GM12878 (cell line): ENCODE results near the gene DMD. TPM values are rescaled to one million over a fixed set of nuclear protein-coding genes. Genes with fewer than 3 reads are reported as not detected.

ENCODE experiments used
- ATAC-seq: fragments of 200-7000 bp; cut with Tn5 transposase; 3 replicates; pipeline ENCODE4 v1.9.1; 2020; ENCODE audit warnings: mild to moderate bottlenecking, moderate library complexity
- BruUV-seq: library from RNA; stranded (reverse); fragments of 400-500 nt; replicated peaks from 2 replicates; lab custom pipeline; 2021; lab: Mats Ljungman, UMichigan
- CTCF ChIA-PET: fragments of 300-600 bp; sonication (Branson Sonifier 250); formaldehyde crosslinking; extraction: SDS; loops from one replicate; lab custom pipeline; 2021; ENCODE audit warnings: inconsistent platforms; lab: Yijun Ruan, JAX
- POLR2A ChIA-PET: fragments of 350-600 bp; formaldehyde crosslinking; extraction: SDS; loops from one replicate; lab custom pipeline; 2021; ENCODE audit warnings: inconsistent platforms; lab: Charles Lee
- RAD21 ChIA-PET: fragments of 300-600 bp; sonication (Branson Sonifier 250); formaldehyde crosslinking; loops from one replicate; lab custom pipeline; 2023; ENCODE audit warnings: antibody characterized with exemption; ENCODE audit not compliant: unreplicated experiment; lab: Charles Lee
- SMC1A ChIA-PET: fragments of 300-600 bp; sonication (Branson Sonifier 250); formaldehyde crosslinking; loops from one replicate; lab custom pipeline; 2023; ENCODE audit not compliant: unreplicated experiment, uncharacterized antibody; lab: Charles Lee
- DNase-seq: peaks from one replicate; pipeline ENCODE4 v3.0.0-alpha.2; 2011; ENCODE audit warnings: low read depth, low spot score
- FAIRE-seq: peaks from 3 replicates; lab custom pipeline; 2011; peaks lifted over from hg19 to GRCh38; lab: Jason Lieb, UNC
- H2AFZ ChIP-seq: 2 replicates; pipeline ENCODE4 v1.6.0; 2011; ENCODE audit warnings: low read depth, low read length, control low read depth; ENCODE audit not compliant: control insufficient read depth
- H3K27ac ChIP-seq: 2 replicates; pipeline ENCODE4 v1.5.1; 2011; ENCODE audit warnings: control low read depth; ENCODE audit not compliant: control insufficient read depth, insufficient read depth
- H3K27me3 ChIP-seq, 2 experiments: replicated peaks in 1 of 2; 2 replicates each; pipeline versions ENCODE4 v1.6.0 to v1.6.1; 2011; ENCODE audit warnings: low read length in 1 of 2; ENCODE audit not compliant: control insufficient read depth in 2 of 2, insufficient read depth in 2 of 2
- H3K36me3 ChIP-seq, 2 experiments: 2 replicates each; pipeline ENCODE4 v1.5.1; 2011; ENCODE audit warnings: low read length in 1 of 2; ENCODE audit not compliant: control insufficient read depth in 2 of 2, insufficient read depth in 2 of 2
- H3K4me1 ChIP-seq: 2 replicates; pipeline ENCODE4 v1.6.1; 2011; ENCODE audit warnings: mild to moderate bottlenecking, low read length, moderate library complexity, mixed read lengths; ENCODE audit not compliant: control insufficient read depth, insufficient read depth
- H3K4me2 ChIP-seq: 2 replicates; pipeline ENCODE4 v1.6.0; 2011; ENCODE audit warnings: control low read depth; ENCODE audit not compliant: control insufficient read depth, insufficient read depth
- H3K4me3 ChIP-seq: fragments of 200-600 bp; sonication (generic); 2 replicates; pipeline ENCODE4 v1.5.1; 2016
- H3K79me2 ChIP-seq: 2 replicates; pipeline ENCODE4 v1.6.0; 2011; ENCODE audit warnings: low read length; ENCODE audit not compliant: control insufficient read depth, insufficient read depth
- H3K9ac ChIP-seq: 2 replicates; pipeline ENCODE4 v1.8.0; 2011; ENCODE audit warnings: low read length, control low read depth, mixed read lengths; ENCODE audit not compliant: control insufficient read depth, insufficient read depth
- H3K9me3 ChIP-seq: replicated peaks from 3 replicates; pipeline ENCODE4 v1.5.1; 2011; ENCODE audit warnings: mild to moderate bottlenecking, low read length; ENCODE audit not compliant: control insufficient read depth, insufficient read depth
- H4K20me1 ChIP-seq: 2 replicates; pipeline ENCODE4 v1.6.0; 2011; ENCODE audit not compliant: control insufficient read depth, insufficient read depth
- BRCA1 ChIP-seq: IDR thresholded peaks from 2 replicates; pipeline ENCODE4 v1.6.1; 2011; ENCODE audit warnings: low read depth, low read length, improper control_type of control experiment
- E2F4 ChIP-seq: IDR thresholded peaks from 2 replicates; pipeline ENCODE4 v1.6.1; 2012; ENCODE audit warnings: low read depth, low read length, improper control_type of control experiment
- EP300 ChIP-seq, 2 experiments: fragments of 150-350 bp in 1 of 2; IDR thresholded peaks; 2 replicates each; pipeline ENCODE4 v1.6.1; 2011 to 2012; ENCODE audit warnings: low read depth in 2 of 2, low read length in 2 of 2, borderline replicate concordance in 1 of 2, improper control_type of control experiment in 1 of 2, inconsistent platforms in 1 of 2; ENCODE audit not compliant: control insufficient read depth in 1 of 2
- ESRRA ChIP-seq: IDR thresholded peaks from 2 replicates; pipeline ENCODE4 v1.6.1; 2012; ENCODE audit warnings: mild to moderate bottlenecking, low read length, improper control_type of control experiment
- ETV6 ChIP-seq, 2 experiments: fragments of 450-650 bp in 1 of 2; IDR thresholded peaks in 1 of 2; conservative IDR thresholded peaks in 1 of 2; 2 replicates each; pipeline ENCODE4 v1.6.1; 2014; ENCODE audit warnings: antibody characterized with exemption in 1 of 2, borderline replicate concordance in 1 of 2, low read depth in 1 of 2, mild to moderate bottlenecking in 1 of 2, moderate library complexity in 1 of 2
- FOS ChIP-seq: IDR thresholded peaks from 3 replicates; pipeline ENCODE4 v1.6.1; 2011; ENCODE audit warnings: borderline replicate concordance; ENCODE audit not compliant: insufficient read length; ENCODE audit errors: extremely low read depth
- HCFC1 ChIP-seq: fragments of 150-350 bp; IDR thresholded peaks from 2 replicates; pipeline ENCODE4 v1.6.1; 2014; ENCODE audit warnings: low read length
- IKZF2 ChIP-seq, 2 experiments: fragments of 450-650 bp; IDR thresholded peaks; 2 replicates each; pipeline ENCODE4 v1.6.1; 2017; ENCODE audit warnings: mild to moderate bottlenecking in 2 of 2, moderate library complexity in 2 of 2
- MEF2A ChIP-seq: IDR thresholded peaks from 2 replicates; pipeline ENCODE4 v1.6.1; 2011; ENCODE audit warnings: low read depth, mild to moderate bottlenecking, low read length, moderate library complexity; ENCODE audit not compliant: insufficient read depth
- MYC ChIP-seq: IDR thresholded peaks from 2 replicates; pipeline ENCODE4 v1.6.1; 2011; ENCODE audit warnings: mild to moderate bottlenecking, low read length, moderate library complexity, inconsistent platforms; ENCODE audit not compliant: insufficient read depth, insufficient replicate concordance, insufficient read length, severe bottlenecking
- PAX5 ChIP-seq: IDR thresholded peaks from 2 replicates; pipeline ENCODE4 v1.6.1; 2011; ENCODE audit warnings: low read depth, low read length, borderline replicate concordance
- PML ChIP-seq: IDR thresholded peaks from 2 replicates; pipeline ENCODE4 v1.6.1; 2012; ENCODE audit warnings: low read length, inconsistent platforms
- RAD21 ChIP-seq: IDR thresholded peaks from 2 replicates; pipeline ENCODE4 v1.6.1; 2011; ENCODE audit warnings: mild to moderate bottlenecking, low read depth, low read length, moderate library complexity; ENCODE audit not compliant: insufficient read depth
- RELA ChIP-seq: fragments of 450-650 bp; IDR thresholded peaks from 2 replicates; pipeline ENCODE4 v1.8.0; 2014; ENCODE audit warnings: borderline replicate concordance; ENCODE audit not compliant: partially characterized antibody
- SIN3A ChIP-seq: IDR thresholded peaks from 2 replicates; pipeline ENCODE4 v1.6.1; 2012; ENCODE audit warnings: low read depth, low read length, improper control_type of control experiment
- SREBF1 ChIP-seq: IDR thresholded peaks from 2 replicates; pipeline ENCODE4 v1.6.1; 2012; ENCODE audit warnings: mild to moderate bottlenecking, low read length
- STAT3 ChIP-seq: IDR thresholded peaks from 2 replicates; pipeline ENCODE4 v1.6.1; 2011; ENCODE audit warnings: low read depth, low read length, improper control_type of control experiment
- YBX1 ChIP-seq: fragments of 450-650 bp; IDR thresholded peaks from 2 replicates; pipeline ENCODE4 v1.6.1; 2016; ENCODE audit warnings: antibody characterized with exemption
- ZBTB33 ChIP-seq: fragments of 450-650 bp; IDR thresholded peaks from 2 replicates; pipeline ENCODE4 v1.6.1; 2017; ENCODE audit warnings: mild to moderate bottlenecking
- WGBS: methylation state at CpG from one replicate; pipeline ENCODE4 v1.1.6; 2016; ENCODE audit warnings: low lambda C conversion rate; ENCODE audit not compliant: insufficient replicate concordance, insufficient coverage; ENCODE audit errors: missing lambda C conversion rate; 5-methylcytosine and 5-hydroxymethylcytosine counted together
- in situ Hi-C: fragments of 300-500 bp; cut with MboI; formaldehyde crosslinking; loops from 9 replicates; pipeline ENCODE4 v1.14.3; 2018; ENCODE audit warnings: mixed read lengths
- intact Hi-C: fragments of 100-400 bp; cut with micrococcal nuclease; formaldehyde crosslinking; loops from one replicate; pipeline ENCODE4 v1.14.2; 2022; ENCODE audit not compliant: unreplicated experiment
- polyA plus RNA-seq, 11 experiments: library from polyadenylated mRNA; depleted of rRNA in 4 of 11; unstranded in 6 of 11; stranded (reverse) in 5 of 11; fragments of >200 nt; fragmentation: Nextera tagmentation in 4 of 11; fragmentation: Illumina TruSeq in 1 of 11; extraction: Ambion mirVana in 4 of 11; extraction: Trizol in 1 of 11; gene quantifications; 1 replicate in 1 of 11; 2 replicates in 10 of 11; pipeline versions ENCODE4 v1.2.1 to v1.2.3, GENCODE V29; 2011 to 2016; ENCODE audit warnings: inconsistent platforms in 2 of 11, missing spikeins in 2 of 11, low read depth in 1 of 11
- total RNA-seq, 4 experiments: library from RNA; depleted of rRNA in 3 of 4; stranded (reverse); fragments of >200 nt in 3 of 4; fragmentation: Illumina TruSeq in 1 of 4; extraction: Trizol in 1 of 4; gene quantifications; 2 replicates each; pipeline versions ENCODE4 v1.2.1 to v1.2.3, GENCODE V29; 2013 to 2021

DMD gene
- total and polyA plus RNA-seq, 10 of the 15 experiments (the other 5 are each of a cell fraction or from before 2014, with no cell fraction given), result 1.4 to 24.3 (median 4.3) TPM

GRCh38 chrX:33194876-33195433 lies 16.4 kb downstream of the DMD start:
- Histone ChIP-seq H3K9me3 (no peaks in the 10 kb centered on the region), H3K36me3 (no peaks in the 10 kb centered on the region), H3K4me3 (no peak overlapping the region), H3K27ac (no peak overlapping the region), H3K9ac (no peak overlapping the region), H3K4me2 (no peak overlapping the region), H2AFZ (no peak overlapping the region), H3K27me3 (no peaks in the 10 kb centered on the region)
- DNase-seq (no peak), ATAC-seq (no peak)
- SMC1A ChIA-PET, result no interaction called here
- in situ Hi-C loops, result no loop called here
- POLR2A ChIA-PET, result no interaction called here
- CTCF ChIA-PET, result interaction anchor here (0.8 kb wide), 1 partner anchor 87 kb away, joined by 4 read pairs; no protein-coding TSS in a partner anchor
- no peak for TF ChIP-seq FOS
- TF ChIP-seq SREBF1, result no peak
- no peak for TF ChIP-seq STAT3
- no peak for TF ChIP-seq RAD21
- no peak for TF ChIP-seq PAX5
- no peak for TF ChIP-seq ETV6 (conservative IDR thresholded peaks at IDR 0.05 in 1 of 2, IDR thresholded peaks at IDR 0.05 in 1 of 2; ENCODE audit: borderline replicate concordance in 1 of 2, low read depth in 1 of 2)
- no peak for TF ChIP-seq MEF2A
- no peak for TF ChIP-seq IKZF2 (IDR thresholded peaks at IDR 0.05)
- TF ChIP-seq YBX1, result no peak
- TF ChIP-seq SIN3A, result no peak
- TF ChIP-seq E2F4, result no peak
- TF ChIP-seq PML, result no peak
- no peak for TF ChIP-seq MYC
- no peak for TF ChIP-seq ZBTB33
- TF ChIP-seq RELA, result no peak
- TF ChIP-seq HCFC1, result no peak
- TF ChIP-seq BRCA1, result no peak
- TF ChIP-seq ESRRA, result no peak
- no peak for TF ChIP-seq EP300 (IDR thresholded peaks at IDR 0.05; ENCODE audit: borderline replicate concordance in 1 of 2, control insufficient read depth in 1 of 2, low read depth in 2 of 2, low read length in 2 of 2)
- TF ChIP-seq, all 136 proteins: peak for 0
- Histone ChIP-seq H3K4me1 (no peaks in the 10 kb centered on the region), H4K20me1 (no peaks in the 10 kb centered on the region), H3K79me2 (no peaks in the 10 kb centered on the region)
- no peak for FAIRE-seq
- BruUV-seq, result no TSS peak
- intact Hi-C loops, result no loop called here
- WGBS, result 0% methylated on average over 1 of the region's 1 CpG
- RAD21 ChIA-PET, result no interaction called here
